Measurements from ENCODE around the gene PRMT1.

GRCh38 chr19:49651029-49651819 lies 25.8 kb upstream of the PRMT1 start:
- TF ChIP-seq, protein P1, sequence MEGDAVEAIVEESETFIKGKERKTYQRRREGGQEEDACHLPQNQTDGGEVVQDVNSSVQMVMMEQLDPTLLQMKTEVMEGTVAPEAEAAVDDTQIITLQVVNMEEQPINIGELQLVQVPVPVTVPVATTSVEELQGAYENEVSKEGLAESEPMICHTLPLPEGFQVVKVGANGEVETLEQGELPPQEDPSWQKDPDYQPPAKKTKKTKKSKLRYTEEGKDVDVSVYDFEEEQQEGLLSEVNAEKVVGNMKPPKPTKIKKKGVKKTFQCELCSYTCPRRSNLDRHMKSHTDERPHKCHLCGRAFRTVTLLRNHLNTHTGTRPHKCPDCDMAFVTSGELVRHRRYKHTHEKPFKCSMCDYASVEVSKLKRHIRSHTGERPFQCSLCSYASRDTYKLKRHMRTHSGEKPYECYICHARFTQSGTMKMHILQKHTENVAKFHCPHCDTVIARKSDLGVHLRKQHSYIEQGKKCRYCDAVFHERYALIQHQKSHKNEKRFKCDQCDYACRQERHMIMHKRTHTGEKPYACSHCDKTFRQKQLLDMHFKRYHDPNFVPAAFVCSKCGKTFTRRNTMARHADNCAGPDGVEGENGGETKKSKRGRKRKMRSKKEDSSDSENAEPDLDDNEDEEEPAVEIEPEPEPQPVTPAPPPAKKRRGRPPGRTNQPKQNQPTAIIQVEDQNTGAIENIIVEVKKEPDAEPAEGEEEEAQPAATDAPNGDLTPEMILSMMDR (IDR thresholded peaks at IDR 0.05): no peak
- no peak for TF ChIP-seq POLR2AphosphoS5 (IDR thresholded peaks at IDR 0.05)

Measured in upper lobe of left lung (tissue), 4 donors.